Activated CD4-positive, alpha-beta T cell treated with anti-CD3 and anti-CD28 coated beads, Interleukin-2, amount 50 U/mL, for 24 hours (primary cell): ENCODE results near the gene TMEM119.

Source experiments
- DNase-seq, 2 donors: peaks; one replicate each; pipeline ENCODE4 v3.0.0-alpha.2; 2020; ENCODE audit warnings: low read depth in 1 of 2, low spot score in 1 of 2

TMEM119 gene

GRCh38 chr12:108597559-108598471, at the start of gene TMEM119:
Gene TMEM119 (minus strand): TSS chr12:108598084. CDS start chr12:108592383, 5,701 bp downstream.
- no peak for DNase-seq

- DNase-seq: no peak
Measured at GRCh38 chr12:108646600-108647579, 49.0 kb upstream of the TMEM119 start.

GRCh38 chr12:108645686-108646599, 48.1 kb upstream of the TMEM119 start:
- DNase-seq: no peak

GRCh38 chr12:108644811-108645120, 46.9 kb upstream of the TMEM119 start:
- DNase-seq: no peak

- DNase-seq: no peak
Measured at GRCh38 chr12:108643941-108644810, 46.3 kb upstream of the TMEM119 start.

- no peak for DNase-seq
Measured at GRCh38 chr12:108642899-108643654, 45.2 kb upstream of the TMEM119 start.

GRCh38 chr12:108642269-108642870, 44.5 kb upstream of the TMEM119 start:
- DNase-seq: no peak

- no peak for DNase-seq
Measured at GRCh38 chr12:108641446-108642268, 43.8 kb upstream of the TMEM119 start.

GRCh38 chr12:108640802-108641445, 43.0 kb upstream of the TMEM119 start:
- DNase-seq: no peak

- no peak for DNase-seq
Measured at GRCh38 chr12:108638997-108639822, 41.3 kb upstream of the TMEM119 start.

GRCh38 chr12:108638141-108638827, 40.4 kb upstream of the TMEM119 start:
- no peak for DNase-seq

- no peak for DNase-seq
Measured at GRCh38 chr12:108637222-108637971, 39.5 kb upstream of the TMEM119 start.

GRCh38 chr12:108635997-108636808, 38.3 kb upstream of the TMEM119 start:
- DNase-seq: no peak
